ENCODE measurements around the gene OR6S1. TPM values are rescaled to one million over a fixed set of nuclear protein-coding genes. Genes with fewer than 3 reads are reported as not detected.

Gene OR6S1
- total RNA-seq, 1 experiment from 2014 or later = not detected

- no TSS peak for BruUV-seq (replicated peaks)
Observed at GRCh38 chr14:20683125-20683890, 41.8 kb upstream of the OR6S1 start.

GRCh38 chr14:20682435-20683124 lies 41.1 kb upstream of the OR6S1 start:
- Histone ChIP-seq H3K9me2 (replicated peaks; ENCODE audit: low read length) (no peaks in the 10 kb centered on the region), H3K36me3 (ENCODE audit: low read depth, low read length) (no peaks in the 10 kb centered on the region), H3K79me2 (ENCODE audit: low read length) (no peaks in the 10 kb centered on the region), H3F3A (ENCODE audit: low read length, unreplicated experiment) (no peaks in the 10 kb centered on the region), H4K20me1 (ENCODE audit: low read length) (no peaks in the 10 kb centered on the region), H3K27me3 (ENCODE audit: low read length) (no peaks in the 10 kb centered on the region), H3K27ac (ENCODE audit: low read length) (peak overlapping the region; percentile 80), H3K9ac (ENCODE audit: low read length) (peak overlapping the region; percentile 88), H3K4me2 (ENCODE audit: low read length) (peak overlapping the region; percentile 94), H3K4me1 (ENCODE audit: insufficient read depth, low read length) (peaks cover 25% of the 10 kb centered on the region), H3K9me3 (ENCODE audit: low read length) (no peaks in the 10 kb centered on the region), H2AFZ (ENCODE audit: low read length) (peak overlapping the region; percentile 93), H3K4me3 (ENCODE audit: low read length) (peak overlapping the region; percentile 85)
- CTCF ChIA-PET = interaction anchor here (2.4 kb wide), 1 partner anchor 8 kb away, joined by 10 read pairs; no protein-coding TSS in a partner anchor
- POLR2A ChIA-PET (ENCODE audit: unreplicated experiment) = interaction anchor here (0.5 to 1.2 kb wide), 5 partner anchors 52 to 340 kb away, joined by 3 to 5 read pairs (median 3); partner anchors contain the start of gene PIP4P1
- ATAC-seq (peak; percentile 63), DNase-seq (peak; percentile 91)
- no peak for TF ChIP-seq EZH2phosphoT487 (IDR thresholded peaks at IDR 0.05; ENCODE audit: borderline replicate concordance, low read length)
- TF ChIP-seq CTCF (conservative IDR thresholded peaks at IDR 0.05; ENCODE audit: low read depth, low read length) = no peak; the same call in 1 of the 2 replicates
- TF ChIP-seq EZH2 (IDR thresholded peaks at IDR 0.05; ENCODE audit: low read length, unreplicated experiment) = no peak
- BruUV-seq (replicated peaks) = no TSS peak
- intact Hi-C loops (cut with micrococcal nuclease) = loop anchor here (1.0 to 2.0 kb wide), 2 partner anchors 69 to 222 kb away; partner anchors contain the start of gene PIP4P1

More at GRCh38 chr14:20683125-20683890, 41.8 kb upstream of the OR6S1 start:
- TF ChIP-seq EZH2 (IDR thresholded peaks at IDR 0.05; ENCODE audit: low read length, unreplicated experiment) (no peak), CTCF (conservative IDR thresholded peaks at IDR 0.05; ENCODE audit: low read depth, low read length) (no peak), EZH2phosphoT487 (IDR thresholded peaks at IDR 0.05; ENCODE audit: borderline replicate concordance, low read length) (no peak)
- ChIA-PET POLR2A (ENCODE audit: unreplicated experiment) (interaction anchor here (1.0 kb wide), 1 partner anchor 341 kb away, joined by 5 read pairs; no protein-coding TSS in a partner anchor), CTCF (no interaction called here)
- Histone ChIP-seq H3K27ac (ENCODE audit: low read length) (peak overlapping the region; percentile 80), H3K4me1 (ENCODE audit: insufficient read depth, low read length) (peaks cover 25% of the 10 kb centered on the region), H3K4me3 (ENCODE audit: low read length) (peak overlapping the region; percentile 85), H3K9ac (ENCODE audit: low read length) (peak overlapping the region; percentile 88), H3K36me3 (ENCODE audit: low read depth, low read length) (no peaks in the 10 kb centered on the region), H3K9me2 (replicated peaks; ENCODE audit: low read length) (no peaks in the 10 kb centered on the region), H2AFZ (ENCODE audit: low read length) (peak overlapping the region; percentile 93), H4K20me1 (ENCODE audit: low read length) (no peaks in the 10 kb centered on the region), H3F3A (ENCODE audit: low read length, unreplicated experiment) (no peaks in the 10 kb centered on the region), H3K27me3 (ENCODE audit: low read length) (no peaks in the 10 kb centered on the region), H3K79me2 (ENCODE audit: low read length) (no peaks in the 10 kb centered on the region), H3K4me2 (ENCODE audit: low read length) (peak overlapping the region; percentile 94), H3K9me3 (ENCODE audit: low read length) (no peaks in the 10 kb centered on the region)
- ATAC-seq (peak; percentile 37), DNase-seq (peak; percentile 95)
- intact Hi-C loops (cut with micrococcal nuclease) = loop anchor here (1.0 to 2.0 kb wide), 2 partner anchors 70 to 223 kb away; partner anchors contain the start of gene PIP4P1
